ENCODE data around the gene TSPEAR. TPM values are rescaled to one million over a fixed set of nuclear protein-coding genes. Genes with fewer than 3 reads are reported as not detected.

The TSPEAR gene
- total RNA-seq, 2 experiments from 2014 or later = not detected

DNA sequence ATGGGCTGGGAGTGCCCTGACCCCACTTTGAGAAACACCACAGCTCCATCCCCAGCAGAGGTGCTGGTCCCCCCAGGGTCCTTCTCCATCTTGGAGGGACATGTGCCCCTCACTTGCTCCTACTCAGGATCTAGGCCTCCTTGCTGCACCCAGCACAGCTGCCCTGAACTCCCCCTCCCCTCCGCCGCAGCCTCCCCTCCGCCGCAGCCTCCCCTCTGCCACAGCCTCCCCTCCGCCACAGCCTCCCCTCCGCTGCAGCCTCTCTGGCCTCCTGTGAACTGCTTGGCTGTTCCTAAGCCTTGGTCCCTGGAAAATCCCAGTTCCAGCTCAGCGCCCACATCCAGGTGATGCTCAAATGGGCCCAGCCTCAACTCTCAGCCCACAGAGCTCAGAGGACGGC, 15.9 kb upstream of the TSPEAR start:
- H3K27me3 ChIP-seq (ENCODE audit: control insufficient read depth in 1 of 2, insufficient read depth in 2 of 2, low read length in 2 of 2) = peaks cover 17 to 33% of the 10 kb centered on the region in 2 experiments
- ATAC-seq (ENCODE audit: poor library complexity) (no peak), DNase-seq (no peak)
- H3K4me1 ChIP-seq (ENCODE audit: insufficient read depth, low read length) = peaks cover 17% of the 10 kb centered on the region
- H3K4me3 ChIP-seq (ENCODE audit: low read length) = no peak overlapping the region
- intact Hi-C loops (cut with DNase I, micrococcal nuclease) = no loop called here
- H3K4me3 Mint-ChIP-seq = no peak overlapping the region
- peaks cover 56% of the 10 kb centered on the region for H3K27me3 Mint-ChIP-seq
- ChIA-PET CTCF (no interaction called here), POLR2A (no interaction called here)
- no peaks in the 10 kb centered on the region for H3K36me3 Mint-ChIP-seq (ENCODE audit: low read depth)
- H3K4me1 Mint-ChIP-seq (ENCODE audit: low read depth) = peaks cover 10% of the 10 kb centered on the region
- peaks cover 0 to 17% of the 10 kb centered on the region in 2 experiments for H3K9me3 ChIP-seq (ENCODE audit: control insufficient read depth in 1 of 2, insufficient read depth in 1 of 2, low read length in 2 of 2)
- H3K27ac ChIP-seq (ENCODE audit: low read depth in 1 of 2, low read length in 2 of 2) = no peak overlapping the region
- H3K36me3 ChIP-seq (ENCODE audit: insufficient read depth, low read length) = no peaks in the 10 kb centered on the region
- H3K9me3 Mint-ChIP-seq = no peaks in the 10 kb centered on the region
- TF ChIP-seq CTCF (IDR thresholded peaks at IDR 0.05) = no peak
- H3K27ac Mint-ChIP-seq = no peak overlapping the region

DNA sequence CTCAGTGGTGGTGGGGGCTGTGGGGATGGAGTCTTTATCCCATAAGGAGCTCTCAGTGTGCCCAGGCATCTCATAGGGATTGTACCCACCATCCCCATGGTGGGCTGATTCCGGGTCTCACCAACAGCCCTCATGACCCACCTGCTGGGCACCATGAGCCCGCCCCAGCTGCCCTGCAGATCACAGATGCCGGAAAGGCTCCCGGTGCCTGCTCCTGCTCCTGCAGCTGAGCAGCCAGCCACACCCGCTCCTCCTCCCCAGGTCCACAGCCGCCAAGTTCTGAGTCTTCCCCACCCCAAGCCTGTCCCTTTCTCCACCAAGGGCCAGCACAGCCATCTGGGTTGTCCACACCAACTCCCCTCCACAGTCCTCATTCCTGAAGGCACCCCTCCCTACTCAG, 15.5 kb upstream of the TSPEAR start:
- no peaks in the 10 kb centered on the region for H3K36me3 ChIP-seq (ENCODE audit: insufficient read depth, low read length)
- TF ChIP-seq CTCF (IDR thresholded peaks at IDR 0.05) = no peak
- peaks cover 17% of the 10 kb centered on the region for H3K4me1 ChIP-seq (ENCODE audit: insufficient read depth, low read length)
- H3K4me3 ChIP-seq (ENCODE audit: low read length) = no peak overlapping the region
- intact Hi-C loops (cut with DNase I, micrococcal nuclease) = no loop called here
- H3K27me3 Mint-ChIP-seq = peaks cover 56% of the 10 kb centered on the region
- POLR2A ChIA-PET = no interaction called here
- H3K9me3 ChIP-seq (ENCODE audit: control insufficient read depth in 1 of 2, insufficient read depth in 1 of 2, low read length in 2 of 2) = peaks cover 0 to 17% of the 10 kb centered on the region in 2 experiments
- no peak overlapping the region for H3K27ac Mint-ChIP-seq
- no peak overlapping the region for H3K27ac ChIP-seq (ENCODE audit: low read depth in 1 of 2, low read length in 2 of 2)
- no peaks in the 10 kb centered on the region for H3K36me3 Mint-ChIP-seq (ENCODE audit: low read depth)
- H3K9me3 Mint-ChIP-seq = no peaks in the 10 kb centered on the region
- CTCF ChIA-PET = no interaction called here
- ATAC-seq (ENCODE audit: poor library complexity) = no peak
- H3K27me3 ChIP-seq (ENCODE audit: control insufficient read depth in 1 of 2, insufficient read depth in 2 of 2, low read length in 2 of 2) = peaks cover 17 to 33% of the 10 kb centered on the region in 2 experiments
- H3K4me3 Mint-ChIP-seq = no peak overlapping the region
- no peak for DNase-seq
- H3K4me1 Mint-ChIP-seq (ENCODE audit: low read depth) = peaks cover 10% of the 10 kb centered on the region

DNA sequence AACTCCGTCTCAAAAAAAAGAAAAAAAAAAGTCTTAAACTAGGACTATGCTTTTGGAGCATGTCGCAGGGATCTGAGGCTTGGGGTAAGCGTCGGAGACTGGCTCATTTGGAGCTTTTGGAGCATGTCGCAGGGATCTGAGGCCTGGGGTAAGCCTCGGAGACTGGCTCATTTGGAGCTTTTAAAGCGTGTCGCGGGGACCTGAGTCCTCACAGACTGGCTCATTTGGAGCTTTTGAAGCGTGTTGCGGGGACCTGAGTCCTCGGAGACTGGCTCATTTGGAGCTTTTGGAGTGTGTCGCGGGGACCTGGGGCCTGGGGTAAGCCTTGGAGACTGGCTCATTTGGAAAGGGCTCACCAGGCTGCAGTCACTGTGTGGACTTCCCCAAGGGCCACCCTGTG, 13.6 kb upstream of the TSPEAR start:
- peaks cover 10% of the 10 kb centered on the region for H3K4me1 Mint-ChIP-seq (ENCODE audit: low read depth)
- TF ChIP-seq CTCF (IDR thresholded peaks at IDR 0.05) = no peak
- ATAC-seq (ENCODE audit: poor library complexity) = no peak
- peaks cover 17 to 33% of the 10 kb centered on the region in 2 experiments for H3K27me3 ChIP-seq (ENCODE audit: control insufficient read depth in 1 of 2, insufficient read depth in 2 of 2, low read length in 2 of 2)
- no peaks in the 10 kb centered on the region for H3K36me3 Mint-ChIP-seq (ENCODE audit: low read depth)
- no peak overlapping the region for H3K4me3 Mint-ChIP-seq
- CTCF ChIA-PET = no interaction called here
- no peak overlapping the region for H3K4me3 ChIP-seq (ENCODE audit: low read length)
- no peak for DNase-seq
- H3K36me3 ChIP-seq (ENCODE audit: insufficient read depth, low read length) = no peaks in the 10 kb centered on the region
- H3K9me3 Mint-ChIP-seq = no peaks in the 10 kb centered on the region
- intact Hi-C loops (cut with DNase I, micrococcal nuclease) = loop anchor here in 1 of 2 experiments (5.0 kb wide), 1 partner anchor 108 kb away; no protein-coding TSS in a partner anchor
- H3K27me3 Mint-ChIP-seq = peaks cover 51% of the 10 kb centered on the region
- no peak overlapping the region for H3K27ac Mint-ChIP-seq
- H3K9me3 ChIP-seq (ENCODE audit: control insufficient read depth in 1 of 2, insufficient read depth in 1 of 2, low read length in 2 of 2) = peaks cover 0 to 17% of the 10 kb centered on the region in 2 experiments
- H3K27ac ChIP-seq (ENCODE audit: low read depth in 1 of 2, low read length in 2 of 2) = no peak overlapping the region
- peaks cover 17% of the 10 kb centered on the region for H3K4me1 ChIP-seq (ENCODE audit: insufficient read depth, low read length)
- POLR2A ChIA-PET = no interaction called here
